Kidney epithelial cell (primary cell): ENCODE measurements around the gene TCEA2. TPM values are rescaled to one million over a fixed set of nuclear protein-coding genes. Genes with fewer than 3 reads are reported as not detected.

Experiments
- DNase-seq: peaks from one replicate; pipeline ENCODE4 v3.0.0-alpha.2; 2010; ENCODE audit warnings: low read depth
- H3K27me3 ChIP-seq: 2 replicates; pipeline ENCODE4 v1.6.0; 2011; ENCODE audit warnings: low read length; ENCODE audit not compliant: control insufficient read depth, insufficient read depth
- H3K36me3 ChIP-seq: 2 replicates; pipeline ENCODE4 v1.5.1; 2011; ENCODE audit warnings: low read length; ENCODE audit not compliant: control insufficient read depth, insufficient read depth
- H3K4me3 ChIP-seq: 2 replicates; pipeline ENCODE4 v1.5.1; 2011; ENCODE audit warnings: low read depth, mild to moderate bottlenecking, control low read depth, low read length
- CTCF ChIP-seq: IDR thresholded peaks from 2 replicates; pipeline ENCODE4 v1.5.1; 2011; ENCODE audit warnings: mild to moderate bottlenecking, moderate library complexity, low read length, control low read depth, inconsistent platforms; ENCODE audit not compliant: insufficient read depth, poor library complexity, severe bottlenecking
- total RNA-seq: library from RNA; depleted of rRNA; stranded (reverse); fragments of >200 nt; gene quantifications from 2 replicates; pipeline ENCODE4 v1.2.3, GENCODE V29; 2015

TCEA2 gene
- total RNA-seq, 1 donor from 2014 or later: 23.9 TPM

- Histone ChIP-seq H3K36me3 (peaks cover 6% of the 10 kb centered on the region), H3K4me3 (no peak overlapping the region), H3K27me3 (no peaks in the 10 kb centered on the region)
- no peak for DNase-seq
- no peak for TF ChIP-seq CTCF
Measured at GRCh38 chr20:64024141-64024990, 38.6 kb upstream of the TCEA2 start.

DNA sequence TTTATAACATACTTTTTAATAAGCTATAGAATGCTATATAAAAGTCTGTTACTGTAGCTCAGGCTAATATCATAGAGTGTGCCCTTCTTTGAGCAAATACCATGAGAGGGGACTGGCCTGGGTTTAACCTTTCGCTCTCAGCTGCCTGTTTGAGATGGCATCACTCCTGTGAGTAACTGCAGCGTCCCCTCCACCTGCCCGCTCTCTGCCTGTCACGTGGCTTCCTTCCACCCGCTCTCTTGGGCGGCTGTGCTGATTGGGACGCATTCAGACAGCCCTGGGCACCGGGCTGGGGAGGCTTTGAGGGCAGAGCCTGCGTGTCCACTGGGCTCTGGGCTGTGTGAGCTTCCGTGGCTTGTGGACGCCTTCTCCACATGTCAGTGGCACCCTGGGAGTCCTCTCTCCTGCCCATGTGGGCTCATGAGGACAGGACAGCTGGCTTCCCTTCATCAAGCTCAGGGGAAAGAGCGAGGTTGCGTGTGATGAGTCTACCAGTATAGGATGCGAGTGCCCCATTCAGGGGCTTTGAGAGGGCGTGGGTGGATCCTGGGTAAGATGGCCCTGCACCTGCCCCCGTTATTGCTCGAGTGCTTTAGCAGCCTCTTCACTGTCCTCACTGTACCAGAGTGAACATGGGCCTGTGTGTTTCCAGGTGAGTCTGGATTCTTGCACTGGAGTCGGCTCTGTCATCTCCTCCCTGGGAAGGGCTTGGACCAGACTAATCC is 37.7 kb upstream of the TCEA2 start:
- DNase-seq: no peak
- TF ChIP-seq CTCF: no peak
- Histone ChIP-seq H3K4me3 (no peak overlapping the region), H3K27me3 (no peaks in the 10 kb centered on the region), H3K36me3 (peaks cover 6% of the 10 kb centered on the region)

DNA sequence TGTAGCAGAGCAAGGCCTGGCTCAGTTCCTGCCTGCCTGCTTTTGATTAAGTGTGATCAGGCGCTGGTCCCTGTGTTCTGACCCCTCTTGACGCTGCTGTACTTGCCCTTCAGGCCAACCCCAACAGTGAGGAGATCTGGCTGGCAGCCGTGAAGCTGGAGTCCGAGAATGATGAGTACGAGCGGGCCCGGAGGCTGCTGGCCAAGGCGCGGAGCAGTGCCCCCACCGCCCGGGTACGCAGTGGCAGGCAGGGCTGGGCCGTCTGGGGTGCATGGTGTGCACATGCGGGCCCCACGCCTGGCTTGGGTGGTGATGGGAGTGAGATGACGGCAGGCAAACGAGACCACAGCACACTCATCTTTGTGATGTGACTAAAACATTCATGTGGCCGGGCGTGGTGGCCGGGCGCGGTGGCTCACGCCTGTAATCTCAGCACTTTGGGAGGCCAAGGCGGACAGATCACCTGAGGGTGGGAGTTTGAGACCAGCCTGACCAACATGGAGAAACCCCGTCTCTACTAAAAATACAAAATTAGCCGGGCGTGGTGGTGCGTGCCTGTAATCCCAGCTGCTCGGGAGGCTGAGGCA is 37.1 kb upstream of the TCEA2 start:
- DNase-seq: no peak
- H3K36me3 ChIP-seq: peaks cover 6% of the 10 kb centered on the region
- H3K27me3 ChIP-seq: no peaks in the 10 kb centered on the region
- TF ChIP-seq CTCF: no peak
- H3K4me3 ChIP-seq: no peak overlapping the region

- TF ChIP-seq CTCF: no peak
- peaks cover 4% of the 10 kb centered on the region for H3K36me3 ChIP-seq
- H3K4me3 ChIP-seq: no peak overlapping the region
- no peak for DNase-seq
- H3K27me3 ChIP-seq: no peaks in the 10 kb centered on the region
Measured at GRCh38 chr20:64027981-64028685, 34.9 kb upstream of the TCEA2 start.

DNA sequence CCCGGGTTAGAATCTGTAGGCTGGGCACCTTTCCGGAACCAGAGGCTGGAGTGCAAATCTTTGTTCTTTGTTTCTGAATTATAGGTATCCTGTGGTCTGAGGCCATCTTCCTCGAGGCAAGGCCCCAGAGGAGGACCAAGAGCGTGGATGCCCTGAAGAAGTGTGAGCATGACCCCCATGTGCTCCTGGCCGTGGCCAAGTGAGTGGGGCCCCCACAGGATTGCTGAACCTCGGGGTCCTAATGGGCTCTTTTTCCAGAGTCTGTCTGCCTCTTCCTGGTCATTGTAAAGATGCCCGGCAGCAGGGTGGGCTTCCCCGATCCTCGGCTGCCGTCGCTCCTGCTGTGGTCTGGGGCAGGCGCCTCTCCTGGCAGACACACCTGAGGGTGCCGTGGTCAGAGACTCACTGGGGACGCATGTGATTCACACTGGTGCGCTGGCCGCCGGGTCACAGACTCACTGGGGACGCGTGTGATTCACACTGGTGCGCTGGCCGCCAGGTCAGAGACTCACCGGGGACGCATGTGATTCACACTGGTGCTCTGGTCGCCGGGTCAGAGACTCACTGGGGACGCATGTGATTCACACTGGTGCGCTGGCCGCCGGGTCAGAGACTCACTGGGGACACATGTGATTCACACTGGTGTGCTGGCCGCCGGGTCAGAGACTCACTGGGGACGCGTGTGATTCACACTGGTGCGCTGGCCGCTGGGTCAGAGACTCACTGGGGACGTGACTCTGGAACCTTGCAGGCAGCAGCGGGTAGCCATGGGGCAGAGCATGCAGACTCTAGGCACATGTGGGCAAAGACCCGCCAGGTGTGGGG is 33.5 kb upstream of the TCEA2 start:
- Histone ChIP-seq H3K36me3 (peaks cover 4% of the 10 kb centered on the region), H3K4me3 (no peak overlapping the region), H3K27me3 (no peaks in the 10 kb centered on the region)
- TF ChIP-seq CTCF: no peak
- DNase-seq: no peak
